Neural cell (in vitro differentiated cells): ENCODE results near the gene PLCE1.

Source experiments
- EP300 ChIP-seq: fragments of 450-650 bp; conservative IDR thresholded peaks from 2 replicates; pipeline ENCODE4 v1.6.1; 2014; ENCODE audit warnings: antibody characterized with exemption, mild to moderate bottlenecking, moderate library complexity; ENCODE audit not compliant: poor library complexity, severe bottlenecking
- MXI1 ChIP-seq: fragments of 450-650 bp; conservative IDR thresholded peaks from 2 replicates; pipeline ENCODE4 v1.6.1; 2014; ENCODE audit warnings: antibody characterized with exemption, mild to moderate bottlenecking; ENCODE audit not compliant: poor library complexity, severe bottlenecking
- POLR2AphosphoS5 ChIP-seq: IDR thresholded peaks from 2 replicates; pipeline ENCODE4 v1.6.1; 2012
- SMC3 ChIP-seq: fragments of 450-650 bp; conservative IDR thresholded peaks from 2 replicates; pipeline ENCODE4 v1.6.1; 2014; ENCODE audit warnings: antibody characterized with exemption, mild to moderate bottlenecking, moderate library complexity; ENCODE audit not compliant: poor library complexity
- TAF1 ChIP-seq: IDR thresholded peaks from 2 replicates; pipeline ENCODE4 v1.6.1; 2012; ENCODE audit warnings: low read depth
- TF ChIP-seq, protein P1 (sequence below): fragments of 450-650 bp; IDR thresholded peaks from 2 replicates; pipeline ENCODE4 v1.5.1; 2014; ENCODE audit warnings: antibody characterized with exemption, mild to moderate bottlenecking, moderate library complexity; ENCODE audit not compliant: poor library complexity, severe bottlenecking
- TF ChIP-seq, protein P2 (sequence below): IDR thresholded peaks from 2 replicates; pipeline ENCODE4 v1.6.1; 2012; ENCODE audit warnings: borderline replicate concordance

DNA sequence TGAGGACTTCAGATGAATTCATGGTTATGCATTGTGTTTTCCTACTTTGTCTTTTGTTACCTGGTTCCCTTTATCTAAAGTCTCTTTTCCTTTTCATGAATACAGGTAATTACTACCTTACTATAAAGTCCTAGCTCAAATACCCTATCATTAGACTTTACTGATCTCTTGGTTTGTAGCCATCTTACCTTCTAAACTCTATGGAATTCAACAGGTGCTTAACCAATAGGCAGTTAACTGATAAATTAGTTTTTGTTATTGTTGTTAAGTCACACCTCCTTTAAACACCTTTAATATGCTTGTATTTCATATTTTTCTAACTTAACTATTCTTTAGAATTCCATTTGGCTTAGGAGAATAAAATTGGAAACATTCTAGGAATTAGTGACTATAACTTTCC, 30.7 kb downstream of the PLCE1 start:
- no peak for TF ChIP-seq POLR2AphosphoS5
- TF ChIP-seq, protein P1, sequence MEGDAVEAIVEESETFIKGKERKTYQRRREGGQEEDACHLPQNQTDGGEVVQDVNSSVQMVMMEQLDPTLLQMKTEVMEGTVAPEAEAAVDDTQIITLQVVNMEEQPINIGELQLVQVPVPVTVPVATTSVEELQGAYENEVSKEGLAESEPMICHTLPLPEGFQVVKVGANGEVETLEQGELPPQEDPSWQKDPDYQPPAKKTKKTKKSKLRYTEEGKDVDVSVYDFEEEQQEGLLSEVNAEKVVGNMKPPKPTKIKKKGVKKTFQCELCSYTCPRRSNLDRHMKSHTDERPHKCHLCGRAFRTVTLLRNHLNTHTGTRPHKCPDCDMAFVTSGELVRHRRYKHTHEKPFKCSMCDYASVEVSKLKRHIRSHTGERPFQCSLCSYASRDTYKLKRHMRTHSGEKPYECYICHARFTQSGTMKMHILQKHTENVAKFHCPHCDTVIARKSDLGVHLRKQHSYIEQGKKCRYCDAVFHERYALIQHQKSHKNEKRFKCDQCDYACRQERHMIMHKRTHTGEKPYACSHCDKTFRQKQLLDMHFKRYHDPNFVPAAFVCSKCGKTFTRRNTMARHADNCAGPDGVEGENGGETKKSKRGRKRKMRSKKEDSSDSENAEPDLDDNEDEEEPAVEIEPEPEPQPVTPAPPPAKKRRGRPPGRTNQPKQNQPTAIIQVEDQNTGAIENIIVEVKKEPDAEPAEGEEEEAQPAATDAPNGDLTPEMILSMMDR: no peak
- TF ChIP-seq EP300: no peak
- TF ChIP-seq SMC3: no peak
- no peak for TF ChIP-seq MXI1
- TF ChIP-seq, protein P2, sequence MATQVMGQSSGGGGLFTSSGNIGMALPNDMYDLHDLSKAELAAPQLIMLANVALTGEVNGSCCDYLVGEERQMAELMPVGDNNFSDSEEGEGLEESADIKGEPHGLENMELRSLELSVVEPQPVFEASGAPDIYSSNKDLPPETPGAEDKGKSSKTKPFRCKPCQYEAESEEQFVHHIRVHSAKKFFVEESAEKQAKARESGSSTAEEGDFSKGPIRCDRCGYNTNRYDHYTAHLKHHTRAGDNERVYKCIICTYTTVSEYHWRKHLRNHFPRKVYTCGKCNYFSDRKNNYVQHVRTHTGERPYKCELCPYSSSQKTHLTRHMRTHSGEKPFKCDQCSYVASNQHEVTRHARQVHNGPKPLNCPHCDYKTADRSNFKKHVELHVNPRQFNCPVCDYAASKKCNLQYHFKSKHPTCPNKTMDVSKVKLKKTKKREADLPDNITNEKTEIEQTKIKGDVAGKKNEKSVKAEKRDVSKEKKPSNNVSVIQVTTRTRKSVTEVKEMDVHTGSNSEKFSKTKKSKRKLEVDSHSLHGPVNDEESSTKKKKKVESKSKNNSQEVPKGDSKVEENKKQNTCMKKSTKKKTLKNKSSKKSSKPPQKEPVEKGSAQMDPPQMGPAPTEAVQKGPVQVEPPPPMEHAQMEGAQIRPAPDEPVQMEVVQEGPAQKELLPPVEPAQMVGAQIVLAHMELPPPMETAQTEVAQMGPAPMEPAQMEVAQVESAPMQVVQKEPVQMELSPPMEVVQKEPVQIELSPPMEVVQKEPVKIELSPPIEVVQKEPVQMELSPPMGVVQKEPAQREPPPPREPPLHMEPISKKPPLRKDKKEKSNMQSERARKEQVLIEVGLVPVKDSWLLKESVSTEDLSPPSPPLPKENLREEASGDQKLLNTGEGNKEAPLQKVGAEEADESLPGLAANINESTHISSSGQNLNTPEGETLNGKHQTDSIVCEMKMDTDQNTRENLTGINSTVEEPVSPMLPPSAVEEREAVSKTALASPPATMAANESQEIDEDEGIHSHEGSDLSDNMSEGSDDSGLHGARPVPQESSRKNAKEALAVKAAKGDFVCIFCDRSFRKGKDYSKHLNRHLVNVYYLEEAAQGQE: no peak
- no peak for TF ChIP-seq TAF1
